Activated T-cell treated with anti-CD3 and anti-CD28 coated beads, Interleukin-2, amount 50 U/mL, for 48 hours (primary cell): Measurements from ENCODE around the gene ZSWIM6.
A peak's percentile ranks its signal among the peaks of the same experiment; 100 is the strongest.

Experiments used
- DNase-seq, 2 experiments: peaks; one replicate each; pipeline ENCODE4 v3.0.0-alpha.2; 2020

ZSWIM6 gene

DNA sequence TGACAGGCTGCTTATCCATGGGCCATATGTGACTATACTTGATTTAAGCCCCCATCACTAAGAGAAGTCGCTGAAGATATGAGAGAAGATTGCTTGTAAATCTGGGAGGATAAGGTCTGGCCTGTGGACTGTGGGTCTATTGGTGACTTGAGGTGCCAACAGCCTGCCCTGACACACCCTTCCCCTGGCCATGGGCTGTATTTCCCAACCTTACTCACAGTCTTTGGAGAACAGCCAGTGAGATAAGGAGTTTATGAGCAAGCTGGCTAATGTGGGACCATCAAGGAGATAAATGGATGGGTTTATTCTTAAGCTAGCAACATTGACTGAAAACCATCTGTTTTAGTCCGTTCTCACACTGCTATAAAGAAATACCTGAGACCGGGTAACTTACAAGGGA is 231.3 kb downstream of the ZSWIM6 start:
- DNase-seq, result no peak

- DNase-seq, result no peak
Observed at GRCh38 chr5:61567337-61567736, 235.3 kb downstream of the ZSWIM6 start.

DNA sequence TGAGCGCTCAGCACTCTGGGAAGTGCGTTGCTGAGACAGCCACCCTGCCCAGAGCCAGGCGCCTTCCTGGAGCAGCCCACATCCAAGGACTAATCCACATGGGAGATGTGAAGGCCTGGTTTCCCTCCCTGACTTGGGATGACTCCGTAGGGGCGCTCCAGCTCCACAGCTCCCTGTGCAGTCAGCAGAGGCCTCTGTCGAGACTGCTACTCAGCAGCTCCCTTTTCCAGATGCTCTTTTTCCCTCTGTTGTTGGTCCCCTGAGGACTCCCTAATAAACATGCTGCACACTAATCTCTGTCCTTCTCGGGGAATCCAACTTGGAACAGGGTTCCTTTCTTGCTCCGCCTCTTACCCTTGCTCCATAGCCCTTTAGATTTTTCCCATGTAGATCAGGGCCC is 237.3 kb downstream of the ZSWIM6 start:
- no peak for DNase-seq

GRCh38 chr5:61570767-61571166 is 238.7 kb downstream of the ZSWIM6 start:
- no peak for DNase-seq

GRCh38 chr5:61572959-61573358 is 240.9 kb downstream of the ZSWIM6 start:
- DNase-seq, result no peak

DNA sequence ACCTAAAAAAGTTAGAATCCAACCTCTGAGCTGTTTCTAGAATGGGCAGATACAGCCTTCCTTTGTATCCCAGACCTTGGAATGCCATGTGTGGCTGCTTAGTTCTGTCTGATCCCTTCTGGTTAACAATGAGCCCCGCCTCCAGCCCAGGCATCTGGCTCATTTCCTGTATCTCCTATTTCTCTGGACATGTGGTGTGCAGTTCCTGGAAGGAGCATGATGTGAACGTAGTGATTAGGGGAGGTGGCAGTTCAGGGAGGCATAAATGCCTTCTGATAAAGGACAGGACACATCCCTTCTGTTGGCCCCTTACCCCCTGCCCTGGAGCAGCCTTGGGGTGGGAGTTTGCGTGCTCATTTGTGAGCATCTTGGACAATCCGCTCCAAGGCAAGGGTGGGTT is 243.0 kb downstream of the ZSWIM6 start:
- no peak for DNase-seq

DNA sequence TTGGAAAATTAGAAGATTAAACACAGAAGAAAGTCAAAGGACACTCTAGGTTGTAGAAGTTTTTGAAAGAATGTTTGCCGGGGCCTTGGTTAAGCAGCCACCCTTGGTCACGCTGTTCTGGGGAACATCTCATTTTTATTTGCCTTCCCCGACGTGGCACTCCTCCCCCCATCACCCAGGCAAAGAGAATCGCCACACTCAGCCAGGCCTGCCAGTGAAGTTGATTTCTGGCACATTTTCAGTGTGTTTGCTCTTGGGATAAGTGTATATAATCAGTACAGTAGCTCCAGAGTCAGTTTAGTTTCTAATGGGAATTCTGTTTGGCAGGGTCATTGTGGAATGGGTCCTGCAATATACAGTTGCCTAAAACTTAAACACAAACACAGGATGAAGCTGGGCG is 243.5 kb downstream of the ZSWIM6 start:
- DNase-seq, result no peak

DNA sequence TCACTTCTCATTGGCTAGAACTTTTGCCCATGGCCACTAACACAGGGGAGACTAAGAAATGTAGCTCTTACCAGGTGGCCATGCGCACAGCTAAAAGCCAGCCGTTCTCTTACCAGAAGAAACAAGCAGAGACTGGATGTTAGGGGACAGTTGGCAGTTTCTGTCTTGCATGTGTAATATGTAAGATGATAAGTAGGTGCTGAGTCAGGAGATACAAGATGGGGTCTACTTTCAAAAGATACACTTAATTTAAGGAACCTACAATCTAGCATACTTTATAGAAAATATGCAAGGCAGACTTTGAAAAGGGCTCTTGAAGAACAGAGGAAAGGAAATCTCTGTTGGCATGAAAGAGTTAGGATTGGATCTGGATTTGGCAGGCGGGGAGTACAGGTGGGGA is 244.5 kb downstream of the ZSWIM6 start:
- no peak for DNase-seq

- DNase-seq, result peak in 1 of 2 experiments; percentile 22
Observed at GRCh38 chr5:61578858-61579503, 246.9 kb downstream of the ZSWIM6 start.

DNA sequence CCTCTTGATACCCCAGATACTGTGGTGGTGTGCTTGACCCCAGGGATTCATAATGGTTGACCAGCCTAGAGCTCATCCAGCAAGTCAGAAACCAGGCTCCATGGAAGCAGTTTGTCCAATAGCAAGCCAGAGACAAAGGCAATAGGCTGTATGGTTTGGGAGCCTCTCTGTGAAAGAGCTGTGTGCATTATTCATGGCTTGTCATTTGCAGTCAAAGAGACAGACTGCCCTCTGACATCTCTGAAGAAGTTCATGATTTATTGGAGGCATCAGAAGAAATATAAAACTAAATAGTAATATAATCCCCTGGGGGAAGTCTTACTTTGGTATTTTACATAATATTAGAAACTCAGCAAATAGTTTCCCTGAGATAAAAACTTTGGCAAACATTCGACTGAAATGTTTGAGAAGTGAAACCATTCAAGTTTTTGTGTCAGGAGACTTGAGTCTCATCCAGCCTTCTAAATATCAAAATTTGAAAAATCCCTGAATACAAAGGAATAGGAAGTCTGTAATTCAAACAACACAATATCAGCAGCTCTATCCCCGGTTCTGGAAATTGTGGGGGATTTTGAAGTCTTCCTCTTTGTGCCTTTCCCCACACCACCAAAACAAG is 250.3 kb downstream of the ZSWIM6 start:
- no peak for DNase-seq

GRCh38 chr5:61582887-61583286 is 250.8 kb downstream of the ZSWIM6 start:
- DNase-seq, result no peak

- DNase-seq, result no peak
Observed at GRCh38 chr5:61586096-61587084, 254.3 kb downstream of the ZSWIM6 start.

DNA sequence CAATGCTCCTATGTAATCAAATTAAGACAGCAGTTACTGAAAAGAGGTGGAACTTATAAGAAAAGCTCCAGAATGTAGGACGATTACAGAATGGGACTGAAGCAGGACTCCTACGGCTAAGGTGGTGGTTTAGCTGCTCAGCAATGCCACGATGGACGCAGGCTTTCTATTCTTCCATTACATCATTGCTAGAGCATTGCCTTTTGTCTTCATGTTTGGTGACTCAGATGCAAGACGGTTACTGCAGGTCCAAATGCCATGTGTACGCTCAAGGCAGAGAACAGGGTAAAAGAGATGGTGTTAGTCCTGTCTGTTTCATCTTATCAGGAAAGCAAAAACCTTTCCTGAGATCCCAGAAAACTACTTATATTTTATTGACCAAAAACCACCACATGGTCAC is 255.1 kb downstream of the ZSWIM6 start:
- DNase-seq, result no peak

GRCh38 chr5:61588216-61588615 is 256.2 kb downstream of the ZSWIM6 start:
- DNase-seq, result no peak

- DNase-seq, result no peak
Observed at GRCh38 chr5:61589946-61590345, 257.9 kb downstream of the ZSWIM6 start.

DNA sequence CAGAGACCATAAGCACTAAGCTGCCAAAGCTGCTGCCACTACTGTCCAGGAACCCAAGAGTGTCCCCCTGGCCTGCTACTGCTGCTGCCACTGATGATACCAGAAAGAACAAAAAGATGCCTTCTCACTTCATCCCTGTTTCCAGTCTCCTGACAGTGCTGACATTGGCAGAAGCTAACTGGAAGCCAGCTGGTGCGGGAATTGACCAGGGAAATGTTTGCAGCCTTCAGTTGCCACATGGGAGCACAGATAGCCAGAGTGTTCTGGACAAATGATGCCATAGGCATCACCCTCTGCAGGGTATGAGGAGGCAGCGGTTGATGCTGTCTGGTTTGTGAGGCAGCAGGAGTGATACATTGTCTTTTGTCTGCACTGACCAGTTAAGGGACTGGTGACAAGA is 258.4 kb downstream of the ZSWIM6 start:
- no peak for DNase-seq

- DNase-seq, result no peak
Observed at GRCh38 chr5:61591859-61592258, 259.8 kb downstream of the ZSWIM6 start.

- DNase-seq, result no peak
Observed at GRCh38 chr5:61595426-61595825, 263.4 kb downstream of the ZSWIM6 start.
